K562 (cell line): ENCODE data around the gene TGM1. TPM values are rescaled to one million over a fixed set of nuclear protein-coding genes. Genes with fewer than 3 reads are reported as not detected.

ENCODE experiments used
- ATF1 ChIP-seq, 2 experiments: fragments of 450-650 bp in 1 of 2; IDR thresholded peaks; 2 replicates each; pipeline ENCODE4 v1.6.1; 2016; ENCODE audit warnings: missing compliant biosample characterization in 1 of 2, missing genetic modification characterization in 1 of 2
- CHAMP1 ChIP-seq: fragments of 450-650 bp; IDR thresholded peaks from 2 replicates; pipeline ENCODE4 v1.6.1; 2016; ENCODE audit warnings: mild to moderate bottlenecking
- CTCF ChIP-seq, 3 experiments: IDR thresholded peaks in 2 of 3; conservative IDR thresholded peaks in 1 of 3; 2 replicates each; pipeline ENCODE4 v1.5.1; 2011 to 2012; ENCODE audit warnings: low read length in 3 of 3, mild to moderate bottlenecking in 3 of 3, control low read depth in 2 of 3, improper control_type of control experiment in 1 of 3, inconsistent platforms in 1 of 3, low read depth in 1 of 3, mixed read lengths in 1 of 3, moderate library complexity in 1 of 3; ENCODE audit not compliant: insufficient read depth in 2 of 3
- EP400 ChIP-seq: fragments of 450-650 bp; IDR thresholded peaks from 2 replicates; pipeline ENCODE4 v1.6.1; 2017; ENCODE audit warnings: antibody characterized with exemption, mild to moderate bottlenecking, moderate library complexity
- FOXK2 ChIP-seq, 2 experiments: fragments of 450-650 bp; IDR thresholded peaks in 1 of 2; conservative IDR thresholded peaks in 1 of 2; 2 replicates each; pipeline ENCODE4 v1.6.1; 2016; ENCODE audit warnings: low read depth in 2 of 2, mild to moderate bottlenecking in 1 of 2
- GABPA ChIP-seq: fragments of 200-800 bp; sonication (Bioruptor generic); conservative IDR thresholded peaks from 2 replicates; pipeline ENCODE4 v1.6.1; 2016; ENCODE audit warnings: low read depth, missing genetic modification characterization, missing compliant biosample characterization
- HDAC6 ChIP-seq: IDR thresholded peaks from 2 replicates; pipeline ENCODE4 v1.6.1; 2012; ENCODE audit warnings: low read depth, mild to moderate bottlenecking, control low read depth, inconsistent platforms, low read length, moderate library complexity
- JUND ChIP-seq, 2 experiments: IDR thresholded peaks; 2 replicates in 1 of 2; 3 replicates in 1 of 2; pipeline ENCODE4 v1.6.1; 2011; ENCODE audit warnings: borderline replicate concordance in 2 of 2, low read depth in 2 of 2, low read length in 2 of 2, improper control_type of control experiment in 1 of 2, missing biosample characterization in 1 of 2, missing genetic modification characterization in 1 of 2, missing genetic modification reagents in 1 of 2
- NR2C1 ChIP-seq, 2 experiments: fragments of 450-650 bp; IDR thresholded peaks; 2 replicates each; pipeline ENCODE4 v1.6.1; 2017; ENCODE audit warnings: mild to moderate bottlenecking in 2 of 2, antibody characterized with exemption in 1 of 2, inconsistent platforms in 1 of 2, missing compliant biosample characterization in 1 of 2, missing genetic modification characterization in 1 of 2
- SMARCE1 ChIP-seq: fragments of 450-650 bp; IDR thresholded peaks from 2 replicates; pipeline ENCODE4 v1.7.1; 2016; ENCODE audit warnings: mild to moderate bottlenecking
- SUPT5H ChIP-seq: fragments of 450-650 bp; IDR thresholded peaks from 2 replicates; pipeline ENCODE4 v1.6.1; 2016
- TCF7 ChIP-seq: sonication (generic); IDR thresholded peaks from 2 replicates; pipeline ENCODE4 v1.6.1; 2016; ENCODE audit warnings: antibody characterized with exemption, borderline replicate concordance
- WHSC1 ChIP-seq: IDR thresholded peaks from one replicate; pipeline ENCODE4 v1.6.1; 2012; ENCODE audit warnings: low read length, control low read depth, inconsistent platforms
- ZKSCAN8 ChIP-seq: fragments of 200-800 bp; sonication (Bioruptor generic); IDR thresholded peaks from 2 replicates; pipeline ENCODE4 v1.6.1; 2016; ENCODE audit warnings: missing genetic modification characterization, missing compliant biosample characterization
- ZNF507 ChIP-seq: conservative IDR thresholded peaks from 2 replicates; pipeline ENCODE4 v1.6.1; 2017; ENCODE audit warnings: missing genetic modification characterization, missing compliant biosample characterization
- ZNF639 ChIP-seq, 2 experiments: fragments of 200-800 bp in 1 of 2; sonication (Bioruptor generic) in 1 of 2; sonication (generic) in 1 of 2; formaldehyde crosslinking in 1 of 2; IDR thresholded peaks in 1 of 2; conservative IDR thresholded peaks in 1 of 2; 2 replicates each; pipeline versions ENCODE4 v1.5.0 to v1.6.1; 2016 to 2020; ENCODE audit warnings: missing compliant biosample characterization in 1 of 2, missing genetic modification characterization in 1 of 2, missing genetic modification reagents in 1 of 2
- ZNF766 ChIP-seq: fragments of 200-800 bp; sonication (Bioruptor generic); conservative IDR thresholded peaks from 2 replicates; pipeline ENCODE4 v1.6.1; 2016; ENCODE audit warnings: missing genetic modification characterization, missing compliant biosample characterization
- polyA plus RNA-seq, 8 experiments: library from polyadenylated mRNA; depleted of rRNA in 4 of 8; stranded (reverse) in 5 of 8; unstranded in 3 of 8; fragments of >200 nt; fragmentation: Nextera tagmentation in 2 of 8; fragmentation: Illumina TruSeq in 1 of 8; extraction: Ambion mirVana in 2 of 8; extraction: Trizol in 1 of 8; gene quantifications; 2 replicates each; pipeline versions ENCODE4 v1.2.1 to v1.2.3, GENCODE V29; 2011 to 2014; ENCODE audit warnings: inconsistent platforms in 1 of 8, missing spikeins in 1 of 8
- total RNA-seq, 7 experiments: library from RNA; depleted of rRNA in 6 of 7; stranded (reverse); fragments of >200 nt in 6 of 7; fragmentation: Illumina TruSeq in 2 of 7; extraction: Trizol in 2 of 7; gene quantifications; 2 replicates each; pipeline versions ENCODE4 v1.2.1 to v1.2.3, GENCODE V29; 2011 to 2021; ENCODE audit warnings: low replicate concordance in 1 of 7
- TF ChIP-seq, protein P1 (sequence below): fragments of 200-800 bp; sonication (Bioruptor generic); IDR thresholded peaks from 2 replicates; pipeline ENCODE4 v1.6.1; 2017; ENCODE audit warnings: missing genetic modification characterization, missing compliant biosample characterization

The TGM1 gene
- total and polyA plus RNA-seq, 9 of the 15 experiments (the other 6 are each of a cell fraction or from before 2014, with no cell fraction given) = 0.13 to 4.4 (median 0.88) TPM

DNA sequence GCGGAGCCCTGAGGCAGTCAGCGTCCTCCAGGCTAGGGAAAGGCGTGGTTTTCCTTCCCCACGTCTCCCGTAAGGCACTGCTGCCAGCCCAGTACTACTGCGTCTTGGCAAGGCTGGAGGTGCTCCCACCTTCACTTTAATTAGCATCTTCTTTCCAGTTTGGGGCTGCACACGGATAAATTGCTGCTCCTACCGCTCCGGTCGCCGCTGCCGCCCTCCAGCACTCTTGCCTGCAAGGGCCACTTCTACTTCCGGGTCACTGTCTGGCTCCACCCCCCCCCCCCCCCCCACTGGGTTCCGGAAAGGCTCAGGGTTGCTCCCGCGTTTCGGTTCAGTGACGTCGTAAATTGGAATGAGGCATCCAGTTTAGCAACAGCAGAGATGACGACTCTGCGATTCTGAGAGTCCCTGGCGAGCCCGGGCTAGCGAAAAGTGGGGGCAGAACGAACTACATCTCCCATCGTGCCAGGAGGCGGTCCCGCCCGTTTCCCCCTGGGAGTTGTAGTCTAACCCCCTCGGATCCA, 30.8 kb downstream of the TGM1 start, which contains the start of gene NEDD8 (continued):
- TF ChIP-seq, protein P1, sequence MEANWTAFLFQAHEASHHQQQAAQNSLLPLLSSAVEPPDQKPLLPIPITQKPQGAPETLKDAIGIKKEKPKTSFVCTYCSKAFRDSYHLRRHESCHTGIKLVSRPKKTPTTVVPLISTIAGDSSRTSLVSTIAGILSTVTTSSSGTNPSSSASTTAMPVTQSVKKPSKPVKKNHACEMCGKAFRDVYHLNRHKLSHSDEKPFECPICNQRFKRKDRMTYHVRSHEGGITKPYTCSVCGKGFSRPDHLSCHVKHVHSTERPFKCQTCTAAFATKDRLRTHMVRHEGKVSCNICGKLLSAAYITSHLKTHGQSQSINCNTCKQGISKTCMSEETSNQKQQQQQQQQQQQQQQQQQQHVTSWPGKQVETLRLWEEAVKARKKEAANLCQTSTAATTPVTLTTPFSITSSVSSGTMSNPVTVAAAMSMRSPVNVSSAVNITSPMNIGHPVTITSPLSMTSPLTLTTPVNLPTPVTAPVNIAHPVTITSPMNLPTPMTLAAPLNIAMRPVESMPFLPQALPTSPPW (CRISPR knock-in tag) = peak; percentile 98
- TF ChIP-seq CHAMP1 (no peak), JUND (IDR thresholded peaks at IDR 0.05; ENCODE audit: borderline replicate concordance, low read depth, low read length) (no peak), JUND (tag; IDR thresholded peaks at IDR 0.05; ENCODE audit: borderline replicate concordance, low read depth, low read length) (no peak), TCF7 (no peak), SMARCE1 (no peak), CTCF (IDR thresholded peaks at IDR 0.05 in 2 of 3, conservative IDR thresholded peaks at IDR 0.05 in 1 of 3; ENCODE audit: insufficient read depth in 2 of 3, low read depth in 1 of 3, low read length in 3 of 3) (no peak), ZNF639 (CRISPR knock-in tag; conservative IDR thresholded peaks at IDR 0.05 in 1 of 2, IDR thresholded peaks at IDR 0.05 in 1 of 2) (peak in 1 of 2 experiments; percentile 65; a peak in 1 of 4 replicates), GABPA (tag) (peak; percentile 96), HDAC6 (no peak), EP400 (0 out of 2 replicates have a peak, but pooled peaks have one; percentile 18), NR2C1 (IDR thresholded peaks at IDR 0.05) (peak; percentile 98), NR2C1 (tag; IDR thresholded peaks at IDR 0.05) (peak; percentile 98), ZNF766 (peak; percentile 65; the same call in 1 of the 2 replicates), ZKSCAN8 (CRISPR knock-in tag) (0 out of 2 replicates have a peak, but pooled peaks have one; percentile 46), WHSC1 (no peak), ATF1 (CRISPR knock-in tag; IDR thresholded peaks at IDR 0.05) (no peak), ATF1 (tag; IDR thresholded peaks at IDR 0.05) (peak; percentile 74), ZNF507 (tag) (no peak), SUPT5H (peak; percentile 55; the same call in 1 of the 2 replicates), FOXK2 (conservative IDR thresholded peaks at IDR 0.05 in 1 of 2, IDR thresholded peaks at IDR 0.05 in 1 of 2; ENCODE audit: low read depth in 2 of 2) (no peak)
